IMR-90 (cell line): Measurements from ENCODE around the gene SNAPC4. TPM values are rescaled to one million over a fixed set of nuclear protein-coding genes. Genes with fewer than 3 reads are reported as not detected.

ENCODE experiments used
- ATAC-seq: fragments of 200-7000 bp; cut with Tn5 transposase; 2 replicates; pipeline ENCODE4 v1.9.1; 2020; ENCODE audit warnings: low read depth, mild to moderate bottlenecking, moderate library complexity
- BruUV-seq: library from RNA; stranded (reverse); fragments of 400-500 nt; replicated peaks from 2 replicates; lab custom pipeline; 2021; lab: Mats Ljungman, UMichigan
- CTCF ChIA-PET: fragments of 300-600 bp; formaldehyde crosslinking; extraction: SDS; loops from one replicate; lab custom pipeline; 2021; ENCODE audit warnings: antibody characterized with exemption; lab: Yijun Ruan, JAX
- POLR2A ChIA-PET: fragments of 300-600 bp; sonication (Branson Sonifier 250); formaldehyde crosslinking; loops from one replicate; lab custom pipeline; 2022; ENCODE audit warnings: antibody characterized with exemption; ENCODE audit not compliant: unreplicated experiment; lab: Charles Lee
- DNase-seq: peaks from one replicate; pipeline ENCODE4 v3.0.0; 2013
- H2AFZ ChIP-seq: replicated peaks from 2 replicates; pipeline ENCODE3; 2013; ENCODE audit warnings: low read length, mild to moderate bottlenecking; ENCODE audit not compliant: poor library complexity
- H2AK5ac ChIP-seq: 2 replicates; pipeline ENCODE4 v1.6.1; 2013; ENCODE audit warnings: low read depth, low read length, inconsistent platforms
- H2AK9ac ChIP-seq: replicated peaks from 2 replicates; pipeline ENCODE3; 2013; ENCODE audit warnings: mild to moderate bottlenecking, low read depth, low read length, moderate library complexity; ENCODE audit not compliant: poor library complexity
- H2BK120ac ChIP-seq: 2 replicates; pipeline ENCODE4 v1.6.1; 2013; ENCODE audit warnings: low read depth, low read length, inconsistent platforms
- H2BK15ac ChIP-seq: 3 replicates; pipeline ENCODE4 v1.6.1; 2013; ENCODE audit warnings: low read depth, low read length, inconsistent platforms
- H2BK20ac ChIP-seq: 2 replicates; pipeline ENCODE4 v1.6.1; 2013; ENCODE audit warnings: low read depth, mild to moderate bottlenecking, inconsistent platforms, low read length, moderate library complexity
- H2BK5ac ChIP-seq: 2 replicates; pipeline ENCODE4 v1.6.1; 2013; ENCODE audit warnings: mild to moderate bottlenecking, low read depth, low read length, inconsistent platforms; ENCODE audit not compliant: poor library complexity, severe bottlenecking
- H3K14ac ChIP-seq: replicated peaks from 2 replicates; pipeline ENCODE4 v1.6.1; 2013; ENCODE audit warnings: low read depth, low read length, inconsistent platforms
- H3K18ac ChIP-seq: 2 replicates; pipeline ENCODE4 v1.6.1; 2013; ENCODE audit warnings: low read depth, low read length, control low read depth
- H3K23ac ChIP-seq: 2 replicates; pipeline ENCODE4 v1.6.1; 2013; ENCODE audit warnings: low read depth, low read length, inconsistent platforms
- H3K27ac ChIP-seq: 2 replicates; pipeline ENCODE4 v1.5.1; 2013; ENCODE audit warnings: mild to moderate bottlenecking, control low read depth, low read length; ENCODE audit not compliant: insufficient read depth
- H3K27me3 ChIP-seq: 2 replicates; pipeline ENCODE4 v1.6.1; 2013; ENCODE audit warnings: low read length; ENCODE audit not compliant: control insufficient read depth, insufficient read depth
- H3K36me3 ChIP-seq: 2 replicates; pipeline ENCODE4 v1.6.1; 2013; ENCODE audit warnings: low read length, mixed read lengths; ENCODE audit not compliant: control insufficient read depth, insufficient read depth
- H3K4ac ChIP-seq: 2 replicates; pipeline ENCODE4 v1.6.1; 2013; ENCODE audit warnings: low read depth, low read length, inconsistent platforms
- H3K4me1 ChIP-seq: 2 replicates; pipeline ENCODE4 v1.6.1; 2013; ENCODE audit warnings: low read length, mixed read lengths; ENCODE audit not compliant: control insufficient read depth, insufficient read depth
- H3K4me2 ChIP-seq: 2 replicates; pipeline ENCODE4 v1.6.1; 2013; ENCODE audit warnings: low read depth, mild to moderate bottlenecking, control low read depth, low read length, moderate library complexity
- H3K4me3 ChIP-seq: 2 replicates; pipeline ENCODE4 v1.5.1; 2013; ENCODE audit warnings: low read depth, mild to moderate bottlenecking, control low read depth, low read length, moderate library complexity; ENCODE audit not compliant: insufficient read depth
- H3K56ac ChIP-seq: 2 replicates; pipeline ENCODE4 v1.6.1; 2013; ENCODE audit warnings: low read length, inconsistent platforms; ENCODE audit not compliant: insufficient read depth; ENCODE audit errors: extremely low read depth
- H3K79me1 ChIP-seq, 2 experiments: 2 replicates each; pipeline ENCODE4 v1.6.1; 2013; ENCODE audit warnings: low read length in 2 of 2, inconsistent platforms in 1 of 2, low read depth in 1 of 2
- H3K9ac ChIP-seq: 2 replicates; pipeline ENCODE4 v1.6.1; 2013; ENCODE audit warnings: low read depth, low read length, control low read depth
- H3K9me1 ChIP-seq: 2 replicates; pipeline ENCODE4 v1.6.1; 2013; ENCODE audit warnings: low read length, inconsistent platforms; ENCODE audit not compliant: insufficient read depth
- H3K9me3 ChIP-seq: 2 replicates; pipeline ENCODE4 v1.6.1; 2013; ENCODE audit warnings: low read length; ENCODE audit not compliant: control insufficient read depth, insufficient read depth
- H4K20me1 ChIP-seq: 2 replicates; pipeline ENCODE4 v1.6.1; 2013; ENCODE audit warnings: low read length, inconsistent platforms; ENCODE audit not compliant: insufficient read depth
- H4K5ac ChIP-seq: 2 replicates; pipeline ENCODE4 v1.6.1; 2013; ENCODE audit warnings: mild to moderate bottlenecking, low read depth, low read length, control low read depth
- H4K8ac ChIP-seq, 2 experiments: 2 replicates each; pipeline ENCODE4 v1.6.1; 2013; ENCODE audit warnings: low read depth in 2 of 2, low read length in 2 of 2, control low read depth in 1 of 2, inconsistent platforms in 1 of 2
- H4K91ac ChIP-seq: 2 replicates; pipeline ENCODE4 v1.6.1; 2013; ENCODE audit warnings: low read depth, low read length, inconsistent platforms; ENCODE audit not compliant: insufficient read depth
- BHLHE40 ChIP-seq: fragments of 150-350 bp; IDR thresholded peaks from 2 replicates; pipeline ENCODE4 v1.6.1; 2016; ENCODE audit warnings: mild to moderate bottlenecking, low read depth, low read length
- CEBPB ChIP-seq: IDR thresholded peaks from 2 replicates; pipeline ENCODE4 v1.6.1; 2012; ENCODE audit warnings: low read depth, low read length, improper control_type of control experiment
- CHD1 ChIP-seq: IDR thresholded peaks from 2 replicates; pipeline ENCODE4 v1.6.1; 2012; ENCODE audit warnings: low read depth, low read length, improper control_type of control experiment
- FOS ChIP-seq: fragments of 150-350 bp; IDR thresholded peaks from 2 replicates; pipeline ENCODE4 v1.6.1; 2016; ENCODE audit warnings: low read depth, low read length
- MAFK ChIP-seq: IDR thresholded peaks from 2 replicates; pipeline ENCODE4 v1.6.1; 2012; ENCODE audit warnings: low read depth, low read length, improper control_type of control experiment
- MAZ ChIP-seq: IDR thresholded peaks from 2 replicates; pipeline ENCODE4 v1.6.1; 2012; ENCODE audit warnings: low read depth, mild to moderate bottlenecking, low read length, improper control_type of control experiment, moderate library complexity, borderline replicate concordance
- MXI1 ChIP-seq: IDR thresholded peaks from 2 replicates; pipeline ENCODE4 v1.6.1; 2012; ENCODE audit warnings: low read depth, mild to moderate bottlenecking, low read length, moderate library complexity, borderline replicate concordance
- NFE2L2 ChIP-seq: fragments of 150-350 bp; IDR thresholded peaks from 2 replicates; pipeline ENCODE4 v1.6.1; 2016; ENCODE audit warnings: low read depth, mild to moderate bottlenecking, low read length
- POLR2A ChIP-seq: IDR thresholded peaks from 2 replicates; pipeline ENCODE4 v1.6.1; 2012; ENCODE audit warnings: mild to moderate bottlenecking, low read depth, low read length
- RAD21 ChIP-seq: IDR thresholded peaks from 2 replicates; pipeline ENCODE4 v1.6.1; 2012; ENCODE audit warnings: low read length, improper control_type of control experiment
- RCOR1 ChIP-seq: IDR thresholded peaks from 2 replicates; pipeline ENCODE4 v1.6.1; 2012; ENCODE audit warnings: mild to moderate bottlenecking, low read length, improper control_type of control experiment; ENCODE audit not compliant: insufficient replicate concordance
- RFX5 ChIP-seq: IDR thresholded peaks from 2 replicates; pipeline ENCODE4 v1.8.0; 2012; ENCODE audit warnings: low read depth, mild to moderate bottlenecking, low read length, moderate library complexity
- SMC3 ChIP-seq: fragments of 150-350 bp; IDR thresholded peaks from 2 replicates; pipeline ENCODE4 v1.6.1; 2016; ENCODE audit warnings: low read depth, mild to moderate bottlenecking, antibody characterized with exemption, low read length, moderate library complexity
- WGBS, 2 experiments: methylation state at CpG; one replicate each; pipeline versions ENCODE4 v1.1.5 to v1.1.7; 2013; ENCODE audit warnings: missing lambda C conversion rate in 2 of 2; ENCODE audit not compliant: insufficient read length in 1 of 2; ENCODE audit errors: extremely low coverage in 2 of 2; 5-methylcytosine and 5-hydroxymethylcytosine counted together
- dilution Hi-C: fragments of 300-500 bp; cut with HindIII; formaldehyde crosslinking; loops from one replicate; pipeline ENCODE4 v1.14.3; 2018; ENCODE audit warnings: low sequenced_read_pairs; ENCODE audit not compliant: unreplicated experiment
- in situ Hi-C: fragments of 300-500 bp; cut with MboI; formaldehyde crosslinking; loops from 3 replicates; pipeline ENCODE4 v1.14.3; 2019; ENCODE audit warnings: low sequenced_read_pairs, inconsistent platforms, mixed read lengths
- intact Hi-C: fragments of 100-400 bp; cut with micrococcal nuclease; formaldehyde crosslinking; loops from 2 replicates; pipeline ENCODE4 v1.10.0; 2022
- polyA plus RNA-seq, 3 experiments: library from polyadenylated mRNA; depleted of rRNA; stranded (reverse); fragments of >200 nt; gene quantifications; 2 replicates each; pipeline ENCODE4 v1.2.3, GENCODE V29; 2012; ENCODE audit warnings: low replicate concordance in 1 of 3
- total RNA-seq: library from RNA; depleted of rRNA; stranded (reverse); fragments of >200 nt; gene quantifications from 2 replicates; pipeline ENCODE4 v1.2.3, GENCODE V29; 2012
- TF ChIP-seq, protein P1 (sequence below): fragments of 150-350 bp; IDR thresholded peaks from 2 replicates; pipeline ENCODE4 v1.6.1; 2017; ENCODE audit warnings: mild to moderate bottlenecking, antibody characterized with exemption, low read length, low read depth
- TF ChIP-seq, protein P2 (sequence below): fragments of 150-350 bp; IDR thresholded peaks from 2 replicates; pipeline ENCODE4 v1.6.1; 2016; ENCODE audit warnings: low read depth, mild to moderate bottlenecking, low read length, moderate library complexity, borderline replicate concordance
- TF ChIP-seq, protein P3 (sequence below): conservative IDR thresholded peaks from 2 replicates; pipeline ENCODE4 v1.5.1; 2012; ENCODE audit warnings: mild to moderate bottlenecking, low read depth, low read length, improper control_type of control experiment

The SNAPC4 gene
- total and polyA plus RNA-seq, 2 of the 4 experiments (the other 2 are of a cell fraction) = 2.5 to 6.5 TPM

DNA sequence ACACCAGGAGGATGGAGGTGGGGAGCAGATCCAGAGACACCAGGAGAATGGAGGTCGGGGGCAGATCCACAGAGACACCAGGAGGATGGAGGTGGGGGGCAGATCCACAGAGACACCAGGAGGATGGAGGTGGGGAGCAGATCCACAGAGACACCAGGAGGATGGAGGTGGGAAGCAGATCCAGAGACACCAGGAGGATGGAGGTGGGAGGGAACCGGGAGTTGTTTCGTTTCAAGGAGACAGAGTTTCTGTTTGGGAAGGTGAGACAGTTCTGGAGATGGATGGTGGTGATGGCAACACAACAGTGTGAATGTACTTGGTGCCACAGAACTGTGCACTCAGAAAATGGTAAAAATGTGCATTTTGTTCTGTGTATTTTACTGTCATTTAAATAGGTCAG is 48.7 kb upstream of the SNAPC4 start:
- dilution Hi-C loops = no loop called here
- CTCF ChIA-PET = no interaction called here

More for the DNA sequence above, 48.7 kb upstream of the SNAPC4 start:
- H4K91ac ChIP-seq = no peak overlapping the region
- H3K27ac ChIP-seq = no peak overlapping the region
- POLR2A ChIA-PET = no interaction called here
- H3K4me1 ChIP-seq = no peaks in the 10 kb centered on the region
- no peak overlapping the region for H2AK9ac ChIP-seq
- H2BK15ac ChIP-seq = no peak overlapping the region
- no TSS peak for BruUV-seq
- no peak for TF ChIP-seq CHD1
- no peak for TF ChIP-seq RCOR1
- TF ChIP-seq POLR2A = no peak
- TF ChIP-seq, protein P1, sequence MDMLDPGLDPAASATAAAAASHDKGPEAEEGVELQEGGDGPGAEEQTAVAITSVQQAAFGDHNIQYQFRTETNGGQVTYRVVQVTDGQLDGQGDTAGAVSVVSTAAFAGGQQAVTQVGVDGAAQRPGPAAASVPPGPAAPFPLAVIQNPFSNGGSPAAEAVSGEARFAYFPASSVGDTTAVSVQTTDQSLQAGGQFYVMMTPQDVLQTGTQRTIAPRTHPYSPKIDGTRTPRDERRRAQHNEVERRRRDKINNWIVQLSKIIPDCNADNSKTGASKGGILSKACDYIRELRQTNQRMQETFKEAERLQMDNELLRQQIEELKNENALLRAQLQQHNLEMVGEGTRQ = no peak
- TF ChIP-seq SMC3 = no peak
- no peak for TF ChIP-seq RAD21
- no peak for TF ChIP-seq NFE2L2
- no peak for TF ChIP-seq CEBPB
- no peak for TF ChIP-seq FOS
- no peak for TF ChIP-seq MAZ
- no peak for TF ChIP-seq MXI1
- no peak for TF ChIP-seq BHLHE40
- TF ChIP-seq MAFK = no peak
- TF ChIP-seq, protein P2, sequence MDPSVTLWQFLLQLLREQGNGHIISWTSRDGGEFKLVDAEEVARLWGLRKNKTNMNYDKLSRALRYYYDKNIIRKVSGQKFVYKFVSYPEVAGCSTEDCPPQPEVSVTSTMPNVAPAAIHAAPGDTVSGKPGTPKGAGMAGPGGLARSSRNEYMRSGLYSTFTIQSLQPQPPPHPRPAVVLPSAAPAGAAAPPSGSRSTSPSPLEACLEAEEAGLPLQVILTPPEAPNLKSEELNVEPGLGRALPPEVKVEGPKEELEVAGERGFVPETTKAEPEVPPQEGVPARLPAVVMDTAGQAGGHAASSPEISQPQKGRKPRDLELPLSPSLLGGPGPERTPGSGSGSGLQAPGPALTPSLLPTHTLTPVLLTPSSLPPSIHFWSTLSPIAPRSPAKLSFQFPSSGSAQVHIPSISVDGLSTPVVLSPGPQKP = no peak
- TF ChIP-seq, protein P3, sequence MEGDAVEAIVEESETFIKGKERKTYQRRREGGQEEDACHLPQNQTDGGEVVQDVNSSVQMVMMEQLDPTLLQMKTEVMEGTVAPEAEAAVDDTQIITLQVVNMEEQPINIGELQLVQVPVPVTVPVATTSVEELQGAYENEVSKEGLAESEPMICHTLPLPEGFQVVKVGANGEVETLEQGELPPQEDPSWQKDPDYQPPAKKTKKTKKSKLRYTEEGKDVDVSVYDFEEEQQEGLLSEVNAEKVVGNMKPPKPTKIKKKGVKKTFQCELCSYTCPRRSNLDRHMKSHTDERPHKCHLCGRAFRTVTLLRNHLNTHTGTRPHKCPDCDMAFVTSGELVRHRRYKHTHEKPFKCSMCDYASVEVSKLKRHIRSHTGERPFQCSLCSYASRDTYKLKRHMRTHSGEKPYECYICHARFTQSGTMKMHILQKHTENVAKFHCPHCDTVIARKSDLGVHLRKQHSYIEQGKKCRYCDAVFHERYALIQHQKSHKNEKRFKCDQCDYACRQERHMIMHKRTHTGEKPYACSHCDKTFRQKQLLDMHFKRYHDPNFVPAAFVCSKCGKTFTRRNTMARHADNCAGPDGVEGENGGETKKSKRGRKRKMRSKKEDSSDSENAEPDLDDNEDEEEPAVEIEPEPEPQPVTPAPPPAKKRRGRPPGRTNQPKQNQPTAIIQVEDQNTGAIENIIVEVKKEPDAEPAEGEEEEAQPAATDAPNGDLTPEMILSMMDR = no peak
- TF ChIP-seq RFX5 = no peak
- DNase-seq (no peak), ATAC-seq (no peak)
- H3K9me3 ChIP-seq = no peaks in the 10 kb centered on the region
- H3K9ac ChIP-seq = no peak overlapping the region
- no peak overlapping the region for H2BK20ac ChIP-seq
- H3K23ac ChIP-seq = no peak overlapping the region
- peaks cover 77% of the 10 kb centered on the region for H3K36me3 ChIP-seq
- no peak overlapping the region for H4K8ac ChIP-seq
- no peaks in the 10 kb centered on the region for H3K27me3 ChIP-seq
- H4K20me1 ChIP-seq = peaks cover 22% of the 10 kb centered on the region
- H3K14ac ChIP-seq = no peak overlapping the region
- no peak overlapping the region for H3K4me2 ChIP-seq
- H3K4me3 ChIP-seq = no peak overlapping the region
- H2BK5ac ChIP-seq = no peak overlapping the region
- no peak overlapping the region for H3K56ac ChIP-seq
- H2AK5ac ChIP-seq = no peak overlapping the region
- intact Hi-C loops (no loop called here), in situ Hi-C loops (no loop called here)
- WGBS, 2 experiments = 96% methylated on average over 3 of the region's 3 CpGs; no CpG with 5 or more reads in 1 of the 2 experiments
- peaks cover 15 to 31% of the 10 kb centered on the region in 2 experiments; a peak in 3 of 4 replicates for H3K79me1 ChIP-seq
- no peak overlapping the region for H3K18ac ChIP-seq
- H2AFZ ChIP-seq = no peak overlapping the region
- no peaks in the 10 kb centered on the region for H3K9me1 ChIP-seq
- no peak overlapping the region for H3K4ac ChIP-seq
- no peak overlapping the region for H2BK120ac ChIP-seq
- H4K5ac ChIP-seq = no peak overlapping the region
